AG09309 (cell line): Measurements from ENCODE around the gene DST.

ENCODE experiments used
- DNase-seq: peaks from one replicate; pipeline ENCODE4 v3.0.0-alpha.2; 2010; ENCODE audit warnings: low read depth
- H3K4me3 ChIP-seq: 2 replicates; pipeline ENCODE4 v1.5.1; 2011; ENCODE audit warnings: mild to moderate bottlenecking, low read depth, low read length, moderate library complexity; ENCODE audit not compliant: control insufficient read depth
- CTCF ChIP-seq: IDR thresholded peaks from 2 replicates; pipeline ENCODE4 v1.5.1; 2011; ENCODE audit warnings: mild to moderate bottlenecking, low read depth, low read length, inconsistent platforms; ENCODE audit not compliant: insufficient read depth, control insufficient read depth; ENCODE audit errors: missing control alignments

Gene DST

DNA sequence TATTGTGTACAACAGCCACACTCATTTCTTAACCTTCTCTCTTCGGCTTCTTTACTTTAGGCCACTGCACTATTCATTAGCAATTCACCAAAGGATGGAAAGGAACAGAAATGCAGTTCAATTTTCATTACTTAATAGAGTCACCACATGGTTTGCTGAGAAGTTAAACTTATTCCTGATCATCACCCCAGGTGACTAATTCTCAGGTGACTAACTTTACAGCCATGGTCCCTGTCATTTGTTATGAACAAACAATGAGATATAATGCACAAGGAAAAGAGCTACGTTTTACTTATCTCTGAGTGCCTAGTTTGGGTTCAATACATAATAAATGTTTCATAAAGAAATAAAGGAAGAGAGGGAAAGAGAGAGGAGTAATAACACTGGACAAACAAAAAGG lies 45.8 kb upstream of the DST start:
- H3K4me3 ChIP-seq = no peak overlapping the region
- TF ChIP-seq CTCF = no peak
- DNase-seq = no peak

DNA sequence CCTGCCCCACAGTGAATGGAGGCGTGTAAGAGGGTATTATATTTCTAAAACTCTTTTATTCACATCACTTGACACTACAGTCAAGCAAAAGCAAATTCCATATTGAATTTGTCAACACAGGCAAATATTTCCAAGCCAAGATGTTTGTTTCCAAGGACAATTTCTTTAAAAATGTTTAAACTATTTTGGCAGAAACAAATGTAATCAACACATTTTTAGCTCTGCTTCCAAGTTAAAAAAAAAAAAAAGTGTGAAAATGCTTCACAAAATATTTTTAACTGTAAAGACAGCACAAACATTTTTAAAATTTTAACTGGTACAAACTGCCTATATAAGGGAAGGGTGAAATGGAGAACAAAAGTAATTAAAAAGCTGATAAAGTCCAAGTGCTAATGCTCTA lies 44.9 kb upstream of the DST start:
- TF ChIP-seq CTCF = no peak
- H3K4me3 ChIP-seq = no peak overlapping the region
- DNase-seq = no peak

DNA sequence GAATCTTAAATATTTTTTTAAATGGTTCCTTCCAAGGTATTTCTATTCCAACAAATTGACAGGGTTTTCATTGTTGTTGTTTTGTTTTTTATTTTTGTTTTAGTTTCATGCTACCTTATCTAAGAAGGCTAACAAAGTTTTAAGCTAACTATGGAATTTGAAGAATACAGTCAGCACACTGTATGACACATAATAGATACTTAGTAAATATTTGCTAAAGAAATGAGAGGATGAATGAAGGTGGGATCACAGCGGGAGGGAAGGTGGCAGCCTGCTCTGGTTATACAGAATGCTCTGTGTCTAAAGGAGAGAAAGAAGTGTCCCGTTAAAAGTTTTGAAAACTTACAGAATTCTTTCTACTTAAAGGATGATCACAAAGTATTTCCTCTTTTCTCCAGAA lies 43.7 kb upstream of the DST start:
- no peak overlapping the region for H3K4me3 ChIP-seq
- no peak for TF ChIP-seq CTCF
- DNase-seq = no peak

GRCh38 chr6:56685994-56686393 lies 43.3 kb upstream of the DST start:
- no peak for TF ChIP-seq CTCF
- DNase-seq = no peak
- no peak overlapping the region for H3K4me3 ChIP-seq

GRCh38 chr6:56685102-56685733 lies 42.5 kb upstream of the DST start:
- H3K4me3 ChIP-seq = no peak overlapping the region
- DNase-seq = no peak
- TF ChIP-seq CTCF = no peak

DNA sequence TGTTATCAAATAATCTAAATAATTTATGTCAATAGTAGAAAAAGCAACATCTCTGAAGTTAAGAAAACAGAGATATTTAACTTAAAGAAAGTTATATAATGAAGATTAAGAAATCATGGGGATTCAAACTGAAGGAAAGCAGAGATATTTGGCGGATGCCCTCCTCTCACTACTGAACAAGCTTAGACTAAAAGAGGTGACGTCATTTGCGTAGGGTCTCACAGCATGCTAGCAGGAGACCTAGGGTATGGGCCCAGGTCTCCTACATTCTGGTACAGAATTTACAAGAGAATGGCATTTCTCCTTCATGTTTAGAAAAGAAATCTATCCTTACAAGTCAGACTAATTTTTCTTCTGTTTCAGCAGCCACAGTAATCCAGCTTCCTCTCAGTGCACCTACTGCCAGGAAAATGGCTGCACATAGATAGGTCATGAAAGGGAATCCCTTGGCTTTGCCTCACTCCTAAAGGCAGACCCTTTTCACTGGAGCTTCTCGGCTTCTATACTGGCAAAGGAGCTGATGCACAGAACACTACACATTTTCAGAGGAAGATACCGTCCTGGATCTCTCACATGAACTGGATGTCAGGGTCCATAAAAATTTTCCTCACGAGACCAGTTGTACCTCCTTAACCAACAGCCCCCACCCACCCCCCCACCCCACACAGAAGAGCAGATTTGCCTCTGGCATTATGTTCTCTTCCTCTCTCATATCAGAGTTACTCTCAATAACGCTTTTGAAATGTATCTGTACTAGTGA lies 41.8 kb upstream of the DST start:
- DNase-seq = no peak
- TF ChIP-seq CTCF = no peak

More for the DNA sequence above, 41.8 kb upstream of the DST start:
- no peak overlapping the region for H3K4me3 ChIP-seq
